Mucosa of rectum (tissue), 2 donors: ENCODE measurements around the gene TMEM263.

Source experiments
- H3K27ac ChIP-seq, 2 donors: one replicate each; pipeline ENCODE4 v1.7.0; 2013; ENCODE audit warnings: inconsistent platforms in 2 of 2, low read depth in 2 of 2, low read length in 2 of 2
- H3K27me3 ChIP-seq, 2 donors: one replicate each; pipeline ENCODE4 v1.7.0; 2013; ENCODE audit warnings: low read length in 2 of 2; ENCODE audit not compliant: control insufficient read depth in 2 of 2, insufficient read depth in 2 of 2
- H3K36me3 ChIP-seq, 2 donors: one replicate each; pipeline ENCODE4 v1.7.0; 2013; ENCODE audit warnings: low read length in 2 of 2; ENCODE audit not compliant: control insufficient read depth in 2 of 2, insufficient read depth in 2 of 2
- H3K4me1 ChIP-seq, 2 donors: one replicate each; pipeline ENCODE4 v1.7.0; 2013; ENCODE audit warnings: low read length in 2 of 2, mild to moderate bottlenecking in 1 of 2; ENCODE audit not compliant: control insufficient read depth in 2 of 2, insufficient read depth in 2 of 2
- H3K4me3 ChIP-seq, 2 donors: one replicate each; pipeline ENCODE4 v1.7.0; 2013; ENCODE audit warnings: low read length in 2 of 2
- H3K9ac ChIP-seq, 2 donors: one replicate each; pipeline ENCODE4 v1.7.0; 2013; ENCODE audit warnings: low read length in 2 of 2, low read depth in 1 of 2, mild to moderate bottlenecking in 1 of 2
- H3K9me3 ChIP-seq, 2 donors: one replicate each; pipeline ENCODE4 v1.7.0; 2013; ENCODE audit warnings: low read length in 2 of 2; ENCODE audit not compliant: control insufficient read depth in 2 of 2
- donor health status: healthy.
- donor health status: Normal muscosa, but diverticular disease.

Gene TMEM263

DNA sequence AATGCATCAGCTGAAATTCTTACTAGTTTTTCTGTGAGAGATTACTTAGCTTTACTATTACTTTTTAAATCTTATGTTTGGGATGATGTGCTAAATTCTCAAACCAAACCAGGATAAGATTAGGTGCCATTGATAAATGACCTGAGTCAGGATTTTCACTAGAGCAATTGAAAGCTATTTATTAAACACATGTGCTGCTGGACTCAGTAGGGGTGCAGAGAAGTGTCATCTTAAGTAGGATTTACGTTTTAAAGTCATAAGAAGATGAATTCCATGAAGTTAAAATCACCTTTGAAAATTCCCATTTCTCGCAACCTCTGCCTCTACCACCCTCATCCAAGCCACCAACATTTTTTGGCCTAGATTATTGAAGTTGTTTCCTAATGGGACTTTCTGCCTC is 8.8 kb downstream of the TMEM263 start:
- Histone ChIP-seq H3K27ac (no peak overlapping the region), H3K27me3 (no peaks in the 10 kb centered on the region), H3K36me3 (peaks cover 5 to 12% of the 10 kb centered on the region in 2 donors), H3K9ac (no peak overlapping the region), H3K9me3 (no peaks in the 10 kb centered on the region), H3K4me1 (no peaks in the 10 kb centered on the region), H3K4me3 (no peak overlapping the region)

DNA sequence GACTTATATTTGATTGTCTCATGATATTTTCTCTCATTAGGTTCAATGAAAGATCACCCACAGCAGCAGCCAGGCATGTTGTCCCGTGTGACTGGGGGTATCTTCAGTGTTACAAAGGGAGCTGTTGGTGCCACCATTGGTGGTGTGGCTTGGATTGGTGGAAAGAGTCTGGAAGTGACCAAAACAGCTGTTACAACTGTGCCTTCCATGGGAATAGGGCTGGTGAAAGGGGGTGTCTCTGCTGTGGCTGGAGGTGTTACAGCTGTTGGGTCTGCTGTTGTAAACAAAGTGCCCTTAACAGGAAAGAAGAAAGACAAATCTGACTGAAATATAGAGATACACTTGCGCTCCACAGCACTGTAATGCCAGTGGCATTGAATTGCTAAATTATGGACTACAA is 15.4 kb downstream of the TMEM263 start:
- no peaks in the 10 kb centered on the region for H3K9me3 ChIP-seq
- H3K36me3 ChIP-seq: peaks cover 12 to 21% of the 10 kb centered on the region in 2 donors
- H3K27ac ChIP-seq: no peak overlapping the region
- H3K4me3 ChIP-seq: no peak overlapping the region
- no peak overlapping the region for H3K9ac ChIP-seq
- peaks cover 0 to 12% of the 10 kb centered on the region in 2 donors for H3K4me1 ChIP-seq
- H3K27me3 ChIP-seq: no peaks in the 10 kb centered on the region

DNA sequence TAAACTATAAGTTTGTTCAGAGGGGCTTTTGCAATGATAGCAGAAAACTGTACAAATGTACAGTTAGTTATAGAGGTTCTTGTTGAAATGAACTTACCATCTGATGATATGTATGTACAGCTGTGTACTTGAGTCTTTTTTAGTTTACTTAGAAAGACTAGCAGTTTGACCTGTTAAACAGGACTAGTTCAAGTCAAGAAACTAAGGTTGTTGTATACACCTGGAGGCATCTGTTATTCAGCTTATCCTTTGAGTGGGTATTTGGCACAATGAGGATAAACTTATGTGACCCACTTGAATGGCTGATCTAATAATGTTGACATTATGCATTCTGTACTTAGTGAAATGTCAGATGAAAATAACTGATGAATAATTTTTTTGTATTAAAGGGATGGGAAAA is 17.8 kb downstream of the TMEM263 start:
- Histone ChIP-seq H3K36me3 (peaks cover 6 to 15% of the 10 kb centered on the region in 2 donors), H3K27me3 (no peaks in the 10 kb centered on the region), H3K4me3 (no peak overlapping the region), H3K27ac (no peak overlapping the region), H3K9me3 (no peaks in the 10 kb centered on the region), H3K9ac (no peak overlapping the region), H3K4me1 (peaks cover 8 to 29% of the 10 kb centered on the region in 2 donors)

DNA sequence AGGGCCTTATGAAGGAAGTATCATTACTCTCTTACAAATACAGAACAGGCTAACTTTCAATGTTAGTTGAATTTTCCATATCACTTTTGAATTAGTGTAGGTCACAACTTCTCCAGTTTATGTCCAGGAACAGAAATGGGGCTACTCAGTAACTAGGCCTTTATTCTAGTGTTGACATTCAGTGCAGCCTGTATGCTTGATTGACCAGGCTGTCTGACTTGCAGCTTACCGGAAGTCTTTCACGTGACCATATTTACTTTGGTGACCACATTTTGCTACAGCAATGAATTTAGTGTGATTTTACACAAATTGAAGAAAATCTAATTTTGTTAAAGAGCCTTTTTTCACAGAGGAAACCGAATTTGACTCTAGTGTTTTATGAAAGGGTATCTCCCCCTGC is 18.8 kb downstream of the TMEM263 start:
- Histone ChIP-seq H3K36me3 (peaks cover 6 to 15% of the 10 kb centered on the region in 2 donors), H3K9me3 (no peaks in the 10 kb centered on the region), H3K27me3 (no peaks in the 10 kb centered on the region), H3K9ac (no peak overlapping the region), H3K4me1 (peaks cover 8 to 29% of the 10 kb centered on the region in 2 donors), H3K4me3 (no peak overlapping the region), H3K27ac (no peak overlapping the region)

DNA sequence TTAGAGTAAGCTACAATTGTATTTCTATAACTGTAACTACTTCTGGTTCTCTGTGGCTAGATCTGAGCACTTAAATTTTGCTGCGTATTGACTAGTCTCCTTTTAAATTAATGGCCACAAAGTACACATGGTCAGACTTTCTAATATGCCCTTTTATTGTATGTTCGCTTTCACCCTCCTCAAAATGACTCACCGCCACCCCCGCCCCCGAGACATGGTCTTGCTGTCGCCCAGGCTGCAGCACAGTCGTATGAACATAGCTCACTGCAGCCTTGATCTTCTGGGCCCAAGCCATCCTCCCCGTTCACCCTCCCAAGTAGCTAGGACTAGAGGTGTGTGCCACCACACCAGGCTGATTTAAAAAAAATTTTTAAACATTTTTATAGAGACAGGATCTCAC is 19.4 kb downstream of the TMEM263 start:
- H3K4me3 ChIP-seq: no peak overlapping the region
- no peak overlapping the region for H3K27ac ChIP-seq
- no peaks in the 10 kb centered on the region for H3K9me3 ChIP-seq
- H3K27me3 ChIP-seq: no peaks in the 10 kb centered on the region
- peaks cover 6 to 15% of the 10 kb centered on the region in 2 donors for H3K36me3 ChIP-seq
- no peak overlapping the region for H3K9ac ChIP-seq
- peaks cover 8 to 29% of the 10 kb centered on the region in 2 donors for H3K4me1 ChIP-seq

DNA sequence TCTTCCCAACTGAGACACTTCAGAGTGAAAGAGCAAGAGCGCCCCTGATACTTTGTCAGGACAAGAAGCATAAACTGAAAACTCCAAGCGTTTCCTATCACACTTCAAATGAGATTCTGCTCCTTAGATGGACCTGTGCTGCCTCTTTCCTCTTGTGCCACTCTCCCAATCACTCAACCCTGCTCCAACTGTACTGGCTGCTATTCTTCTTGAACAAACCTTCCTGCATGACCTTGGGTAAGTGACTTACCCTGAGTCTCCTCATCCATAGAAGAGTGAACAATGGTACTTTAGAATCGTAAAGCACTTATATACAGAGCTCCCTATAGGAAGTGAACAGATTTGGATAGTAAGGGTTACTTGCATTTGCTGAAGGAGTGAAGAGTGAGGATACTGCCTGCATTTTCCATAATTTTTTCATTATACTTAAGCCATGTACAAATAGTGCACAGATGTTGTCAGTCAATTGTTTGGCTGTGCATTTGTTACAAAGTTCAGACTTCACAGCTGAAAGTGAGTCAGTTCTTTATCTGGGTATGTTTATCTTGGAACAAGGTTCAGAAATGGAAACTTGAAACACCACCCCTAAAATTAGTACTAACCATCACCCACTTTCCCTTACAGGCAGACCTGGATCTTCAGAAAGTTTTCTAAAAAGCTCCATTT is 20.4 kb downstream of the TMEM263 start:
- peaks cover 8 to 29% of the 10 kb centered on the region in 2 donors for H3K4me1 ChIP-seq
- H3K27ac ChIP-seq: peak overlapping the region in 1 of 2 donors; percentile 10
- H3K9ac ChIP-seq: no peak overlapping the region
- H3K27me3 ChIP-seq: no peaks in the 10 kb centered on the region
- no peak overlapping the region for H3K4me3 ChIP-seq
- H3K9me3 ChIP-seq: no peaks in the 10 kb centered on the region
- H3K36me3 ChIP-seq: peaks cover 3 to 10% of the 10 kb centered on the region in 2 donors

DNA sequence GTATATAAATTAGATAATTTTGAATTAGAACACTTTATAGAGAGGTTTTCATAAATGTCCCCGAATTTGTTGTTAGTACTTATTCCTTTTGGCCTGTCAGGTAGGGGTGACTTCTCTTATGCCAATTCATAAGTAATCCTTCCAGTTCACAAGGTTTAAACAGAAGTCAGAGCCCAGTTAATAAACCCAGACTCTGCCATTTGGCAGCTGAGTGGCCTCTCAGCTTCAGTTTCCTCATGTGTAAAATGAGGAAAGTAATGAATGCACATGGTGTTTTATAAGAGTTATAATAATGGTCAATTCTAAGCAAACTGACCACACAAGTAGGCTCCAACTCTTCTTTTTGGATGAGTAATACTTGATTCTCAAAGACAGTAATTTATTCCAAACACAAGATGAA is 21.0 kb downstream of the TMEM263 start:
- Histone ChIP-seq H3K9ac (no peak overlapping the region), H3K4me3 (no peak overlapping the region), H3K9me3 (no peaks in the 10 kb centered on the region), H3K4me1 (peaks cover 8 to 29% of the 10 kb centered on the region in 2 donors), H3K27me3 (no peaks in the 10 kb centered on the region), H3K27ac (peak overlapping the region in 1 of 2 donors; percentile 19), H3K36me3 (peaks cover 0 to 6% of the 10 kb centered on the region in 2 donors)

DNA sequence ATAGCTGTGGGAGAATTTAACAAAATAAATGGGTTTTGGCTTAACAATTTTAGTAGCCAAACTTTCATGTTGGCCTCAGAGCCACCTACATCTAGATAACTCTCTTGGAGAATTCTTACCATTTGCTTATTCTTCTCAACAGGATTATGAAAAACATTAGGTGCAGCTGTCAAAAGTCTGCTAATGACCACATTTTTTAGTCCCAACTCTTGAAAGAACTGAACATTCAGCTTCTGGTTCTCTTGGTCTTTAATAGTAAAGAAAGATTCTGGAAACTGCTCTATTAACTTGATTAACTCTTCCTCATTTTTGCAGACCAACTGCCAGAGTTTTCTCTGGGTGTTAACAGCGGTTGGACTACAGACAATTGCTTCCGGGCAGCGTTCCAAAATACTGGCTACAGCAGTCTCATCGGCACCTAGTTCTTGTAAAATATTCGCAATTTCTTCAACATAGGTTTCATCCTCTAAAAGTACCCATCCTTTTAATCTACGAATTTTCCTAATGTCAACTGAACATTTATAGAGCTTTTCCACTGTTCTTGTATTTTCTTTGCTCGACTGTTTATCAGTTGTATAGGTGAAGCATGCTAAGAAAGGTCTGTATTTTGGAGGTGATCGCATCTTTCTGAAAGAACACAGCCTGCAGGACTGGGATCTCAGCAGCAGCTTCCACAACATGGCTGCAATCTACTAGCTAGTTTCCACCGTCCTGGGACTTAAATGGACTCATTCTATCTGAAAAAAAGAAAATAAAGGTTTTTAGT is 22.5 kb downstream of the TMEM263 start:
- H3K9me3 ChIP-seq: no peaks in the 10 kb centered on the region
- H3K4me1 ChIP-seq: peaks cover 8 to 29% of the 10 kb centered on the region in 2 donors
- H3K36me3 ChIP-seq: peaks cover 0 to 2% of the 10 kb centered on the region in 2 donors
- H3K27me3 ChIP-seq: no peaks in the 10 kb centered on the region
- H3K9ac ChIP-seq: no peak overlapping the region
- H3K4me3 ChIP-seq: no peak overlapping the region
- peak overlapping the region in 1 of 2 donors; percentile 25 for H3K27ac ChIP-seq

DNA sequence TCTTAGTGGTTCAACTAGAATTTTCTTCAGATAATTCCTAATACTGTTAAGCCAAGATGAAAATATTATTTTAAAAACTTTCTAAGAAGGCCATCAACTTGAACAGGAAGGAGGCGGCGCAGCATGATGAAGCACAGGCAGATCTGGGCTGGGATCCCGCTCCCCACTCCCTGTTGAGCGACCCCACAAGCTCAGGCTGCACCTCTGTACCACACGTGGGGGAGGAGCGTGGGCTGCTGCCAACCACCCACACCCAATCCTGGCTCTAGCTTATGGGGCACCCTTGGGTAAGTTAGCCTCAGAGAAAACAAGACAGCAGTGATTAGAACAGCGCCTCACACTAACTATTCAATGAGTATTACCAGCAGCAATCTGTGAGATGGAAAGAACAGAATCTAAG is 25.2 kb downstream of the TMEM263 start:
- Histone ChIP-seq H3K9ac (no peak overlapping the region), H3K36me3 (peaks cover 4 to 7% of the 10 kb centered on the region in 2 donors), H3K27me3 (no peaks in the 10 kb centered on the region), H3K27ac (no peak overlapping the region), H3K4me1 (peaks cover 9 to 20% of the 10 kb centered on the region in 2 donors), H3K4me3 (no peak overlapping the region), H3K9me3 (no peaks in the 10 kb centered on the region)

DNA sequence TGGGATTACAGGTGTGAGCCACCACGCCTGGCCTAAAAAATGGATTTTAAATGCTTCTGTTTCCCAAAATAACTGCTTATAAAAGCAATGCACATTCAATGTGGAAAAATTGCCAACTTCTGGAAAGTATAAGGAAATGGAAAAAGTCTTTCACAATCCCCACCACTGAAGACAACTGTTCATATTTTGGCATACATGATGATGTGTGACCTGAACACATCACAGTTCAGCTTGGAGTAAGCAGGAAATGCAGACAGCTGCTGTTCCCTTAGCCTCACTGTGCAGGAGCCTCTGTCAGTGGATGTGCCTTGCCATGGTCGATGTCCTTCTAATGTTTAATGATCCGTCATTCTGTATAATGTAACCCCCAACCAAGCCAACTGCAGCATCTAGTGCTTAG is 26.1 kb downstream of the TMEM263 start:
- Histone ChIP-seq H3K9me3 (no peaks in the 10 kb centered on the region), H3K36me3 (peaks cover 4 to 7% of the 10 kb centered on the region in 2 donors), H3K9ac (no peak overlapping the region), H3K4me3 (no peak overlapping the region), H3K27me3 (no peaks in the 10 kb centered on the region), H3K27ac (no peak overlapping the region), H3K4me1 (peaks cover 14 to 16% of the 10 kb centered on the region in 2 donors)
